RPMI8226 (cell line): ENCODE results near the gene XPNPEP1.
"Not testable (repeated sequence)": the region's sequence is repeated elsewhere in the genome, so short reads cannot be mapped to it uniquely, and the experiment has no call there.

ENCODE experiments used
- DNase-seq: peaks from one replicate; pipeline ENCODE4 v3.0.0-alpha.2; 2015

XPNPEP1 gene

GRCh38 chr10:109922358-109922975 lies 844 bp downstream of the XPNPEP1 start:
- no peak for DNase-seq

DNA sequence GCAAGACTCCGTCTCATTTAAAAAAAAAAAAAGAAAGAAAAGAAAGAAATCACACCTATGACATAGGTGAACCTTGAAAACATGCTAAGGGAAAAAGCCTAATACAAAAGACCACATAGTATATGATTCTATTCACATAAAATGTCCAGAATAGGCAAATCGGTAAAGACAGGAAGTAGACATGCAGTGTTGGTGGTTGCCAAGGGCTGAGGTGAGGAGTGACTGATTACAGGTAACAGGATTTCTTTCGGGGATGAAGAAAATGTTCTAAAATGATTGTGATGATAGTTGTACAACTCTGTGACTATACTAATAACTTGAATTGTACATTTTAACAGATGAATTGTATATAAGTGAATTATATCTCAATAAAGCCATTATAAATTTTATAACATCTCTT lies 3.3 kb downstream of the XPNPEP1 start:
- no peak for DNase-seq

DNA sequence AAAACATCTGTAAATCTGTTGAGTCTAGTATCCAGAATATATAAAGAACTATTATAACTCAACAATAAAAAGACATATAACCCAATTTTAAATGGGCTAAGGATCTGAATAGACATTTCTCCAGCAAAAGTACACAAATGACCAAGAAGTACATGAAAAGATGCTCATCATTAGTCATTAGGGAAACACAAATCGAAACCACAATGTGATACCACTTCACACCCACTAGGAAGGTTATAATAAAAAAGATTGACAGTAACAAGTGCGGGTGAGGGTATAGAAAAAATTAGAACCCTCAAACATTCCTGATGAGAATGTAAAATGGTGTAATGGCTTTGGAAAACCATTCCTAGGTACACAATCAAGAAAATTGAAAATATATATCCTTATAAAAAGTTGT lies 4.1 kb downstream of the XPNPEP1 start:
- DNase-seq, result no peak

DNA sequence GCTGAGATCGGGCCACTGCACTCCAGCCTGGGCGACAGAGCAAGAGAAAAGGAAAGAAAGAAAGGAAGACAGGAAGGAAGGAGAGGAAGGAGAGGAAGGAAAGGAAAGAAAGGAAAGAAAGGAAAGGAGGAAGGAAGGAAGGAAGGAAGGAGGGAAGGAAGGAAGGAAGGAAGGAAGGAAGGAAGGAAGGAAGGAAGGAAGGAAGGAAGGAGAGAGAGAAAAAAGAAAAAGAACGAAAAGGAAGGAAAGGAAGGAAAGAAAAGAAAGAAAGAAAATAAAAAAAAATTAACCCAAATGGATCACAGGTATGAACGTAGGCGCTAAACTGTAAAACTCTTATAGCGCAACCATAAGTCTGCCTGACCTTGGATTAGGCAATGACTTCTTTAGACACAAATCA lies 4.6 kb downstream of the XPNPEP1 start:
- not testable (repeated sequence) for DNase-seq

GRCh38 chr10:109915566-109915965 lies 7.7 kb downstream of the XPNPEP1 start:
- DNase-seq, result no peak

- DNase-seq, result peak; percentile 21
Measured at GRCh38 chr10:109914966-109915365, 8.3 kb downstream of the XPNPEP1 start.

DNA sequence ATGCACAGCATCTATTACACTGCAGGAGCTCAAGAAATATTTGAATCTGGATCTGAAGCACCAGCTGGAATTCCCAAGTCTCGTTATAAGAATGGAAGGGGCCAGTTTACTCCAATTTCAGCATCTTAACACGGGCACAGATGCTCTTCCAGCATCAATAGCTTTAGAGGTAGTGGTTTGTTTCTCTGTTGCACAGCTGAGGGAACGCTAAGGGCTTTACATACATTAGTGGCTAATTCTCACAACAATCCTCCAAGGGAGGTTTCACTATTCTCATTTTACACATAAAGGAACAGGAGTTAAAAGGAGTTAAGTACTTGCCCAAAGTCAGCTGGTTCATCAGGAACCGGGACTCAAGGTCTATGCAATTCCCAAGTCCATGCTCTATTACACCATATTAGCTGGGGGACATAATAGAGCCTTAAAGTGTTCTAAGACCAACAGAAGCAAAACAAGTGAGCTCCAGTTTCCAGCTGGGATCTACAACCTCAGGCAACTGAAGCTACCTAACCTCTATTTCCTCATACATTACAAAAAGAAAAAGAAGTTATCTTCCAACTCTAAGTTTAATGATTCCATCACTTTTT lies 9.9 kb downstream of the XPNPEP1 start:
- DNase-seq, result no peak

DNA sequence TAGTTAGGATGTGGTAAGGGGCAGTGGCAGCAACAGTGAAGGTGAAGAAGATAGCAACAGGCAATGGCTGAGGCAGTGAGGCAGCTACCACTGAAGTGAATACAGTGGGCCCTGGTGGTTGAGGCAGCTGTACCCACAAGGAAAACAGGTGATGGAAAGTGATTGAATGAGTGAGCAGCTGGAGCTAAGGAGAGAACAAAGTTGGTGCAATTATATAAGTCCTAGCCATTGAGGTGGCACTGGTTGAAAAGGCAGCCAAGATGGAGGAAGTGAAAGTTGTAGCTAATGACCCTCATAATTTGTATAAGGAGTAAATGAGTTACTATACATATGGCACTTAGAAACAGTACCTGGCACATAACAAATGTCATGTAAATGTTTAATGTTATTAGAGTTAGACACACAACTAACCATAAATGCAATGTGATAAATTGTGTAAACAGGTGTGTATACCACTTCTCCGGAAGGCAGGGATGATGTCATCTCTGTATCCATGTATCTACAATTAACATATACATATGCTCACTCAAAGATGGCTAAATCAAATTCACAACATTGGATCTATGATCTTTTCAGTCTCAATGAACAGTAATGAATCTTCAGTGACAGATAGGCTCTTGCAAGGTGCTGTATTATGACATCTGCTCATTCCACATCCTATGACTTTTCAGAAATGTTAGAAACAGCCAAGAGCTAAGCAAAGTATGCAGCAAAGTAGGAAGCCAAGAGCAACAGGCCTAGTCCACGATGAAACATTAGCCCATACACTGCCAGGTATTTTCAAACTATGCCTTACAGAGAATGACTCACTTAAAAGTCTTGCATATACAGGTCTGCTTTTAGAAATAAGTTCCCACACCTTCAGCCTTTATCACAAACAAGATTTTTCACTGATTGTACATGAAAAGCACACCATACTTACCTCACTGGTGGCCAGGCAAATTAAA lies 10.7 kb downstream of the XPNPEP1 start:
- DNase-seq, result no peak

DNA sequence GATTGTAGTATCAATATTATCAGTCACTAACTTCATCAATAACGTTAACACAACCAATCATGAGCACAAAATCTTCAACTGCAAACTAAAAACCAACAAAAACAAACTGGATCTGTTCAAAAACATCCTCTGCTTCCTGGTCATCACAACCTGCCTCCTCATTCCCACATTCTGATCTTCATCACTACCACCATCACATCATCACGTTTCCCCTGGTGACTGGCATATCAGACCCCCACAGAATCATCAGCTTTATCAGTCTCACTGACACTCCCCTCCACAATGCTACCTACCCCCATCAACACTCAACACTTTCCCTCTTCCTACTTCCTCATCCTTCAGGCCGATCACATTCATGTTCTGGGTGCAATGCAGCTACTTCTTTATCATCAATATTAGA lies 11.4 kb downstream of the XPNPEP1 start:
- no peak for DNase-seq

DNA sequence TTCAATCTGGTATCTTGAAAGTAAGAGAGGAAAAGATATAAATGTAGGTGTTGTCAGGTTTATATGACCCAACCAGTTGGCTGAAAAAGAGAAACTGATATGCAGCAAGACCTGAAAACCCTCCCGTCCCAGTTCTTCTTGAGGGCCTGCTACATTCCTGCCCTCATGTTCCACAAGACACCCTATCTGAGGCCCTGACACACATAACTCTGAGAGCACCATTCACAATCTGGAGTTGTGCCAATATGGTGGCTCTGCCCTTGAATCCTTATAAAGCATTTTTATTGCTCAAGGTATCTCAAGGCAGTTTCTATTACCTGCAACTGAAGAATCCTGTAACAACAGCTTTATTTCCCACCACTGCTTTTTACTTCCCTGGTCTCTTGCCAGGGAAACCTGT lies 17.0 kb downstream of the XPNPEP1 start:
- no peak for DNase-seq

- no peak for DNase-seq
Measured at GRCh38 chr10:109904397-109904796, 18.9 kb downstream of the XPNPEP1 start.

DNA sequence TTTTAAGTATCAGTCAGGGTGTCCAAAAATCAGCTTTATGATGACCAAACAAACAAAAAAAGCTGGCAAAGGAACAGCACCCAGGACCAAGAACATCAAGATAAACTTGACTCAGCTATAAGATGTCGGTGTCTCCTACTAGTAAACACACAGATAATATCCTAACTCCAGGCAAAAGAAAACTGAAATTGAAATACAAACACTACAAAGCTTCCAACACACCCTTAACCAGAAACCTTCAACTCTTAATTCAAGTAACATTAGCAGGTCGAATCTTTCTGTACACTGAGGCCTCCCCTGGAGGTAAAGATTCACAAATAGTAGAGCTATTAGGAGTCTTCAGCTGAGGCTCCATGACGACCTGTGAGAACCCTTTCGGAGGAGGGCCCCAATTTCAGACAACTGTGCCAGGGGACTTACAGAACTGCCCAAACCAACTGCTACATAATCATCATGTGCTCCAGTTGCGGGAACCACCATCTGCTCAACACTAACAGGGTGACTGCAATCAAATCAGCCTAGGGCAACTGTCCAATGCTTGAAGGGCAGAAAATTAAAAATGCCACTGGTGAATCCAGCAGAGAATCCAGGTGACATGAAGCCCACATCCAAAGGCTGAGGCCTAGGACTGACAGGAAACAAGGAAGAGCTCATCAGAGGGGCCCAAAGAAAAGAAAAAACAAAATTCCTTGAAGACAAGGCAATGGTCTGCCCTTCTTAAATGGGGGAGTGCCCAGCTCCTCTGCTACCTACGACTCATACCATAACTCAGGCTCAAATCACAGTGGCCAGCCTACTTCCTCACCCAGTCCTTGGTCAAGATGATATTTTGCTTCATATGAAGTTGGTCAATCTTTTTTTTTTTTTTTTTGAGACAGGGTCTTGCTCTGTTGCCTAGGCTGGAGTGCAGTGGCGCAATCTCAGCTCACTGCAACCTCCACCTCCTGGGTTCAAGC lies 20.0 kb downstream of the XPNPEP1 start:
- DNase-seq, result no peak

- no peak for DNase-seq
Measured at GRCh38 chr10:109899356-109900331, 23.7 kb downstream of the XPNPEP1 start.

DNA sequence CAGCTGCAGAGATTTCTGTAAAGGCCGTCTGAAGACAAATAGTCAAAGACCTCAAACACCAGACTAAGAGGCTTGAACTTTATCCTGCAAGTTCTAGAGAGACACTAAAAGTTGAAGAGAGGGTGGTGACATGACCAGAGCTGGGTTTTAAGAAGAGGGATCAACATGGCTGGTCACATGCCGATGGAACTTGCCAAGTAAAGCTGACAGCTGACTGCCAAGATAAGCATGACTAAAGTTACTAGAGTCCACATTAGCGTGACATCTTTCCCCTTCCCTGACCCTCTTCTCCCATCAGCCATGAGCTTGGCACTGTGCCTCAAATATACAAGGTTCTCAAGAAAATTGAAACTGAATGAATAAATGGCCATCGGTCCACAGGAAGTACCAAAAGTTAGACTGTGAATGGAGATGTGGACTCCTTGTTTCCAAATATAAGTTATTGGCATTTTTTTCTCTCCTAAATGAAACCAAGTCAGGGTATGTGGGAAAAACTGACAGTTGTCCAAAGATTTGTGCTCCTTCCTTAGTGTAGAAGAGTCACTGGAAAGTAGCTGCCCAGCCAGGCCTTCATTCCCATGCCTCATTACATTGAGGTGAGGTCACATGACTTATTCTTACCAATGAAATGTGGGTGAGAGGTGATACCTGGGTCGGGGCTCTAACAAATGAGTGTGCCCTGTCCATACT lies 24.5 kb downstream of the XPNPEP1 start:
- DNase-seq, result no peak

- no peak for DNase-seq
Measured at GRCh38 chr10:109898007-109898406, 25.3 kb downstream of the XPNPEP1 start.

DNA sequence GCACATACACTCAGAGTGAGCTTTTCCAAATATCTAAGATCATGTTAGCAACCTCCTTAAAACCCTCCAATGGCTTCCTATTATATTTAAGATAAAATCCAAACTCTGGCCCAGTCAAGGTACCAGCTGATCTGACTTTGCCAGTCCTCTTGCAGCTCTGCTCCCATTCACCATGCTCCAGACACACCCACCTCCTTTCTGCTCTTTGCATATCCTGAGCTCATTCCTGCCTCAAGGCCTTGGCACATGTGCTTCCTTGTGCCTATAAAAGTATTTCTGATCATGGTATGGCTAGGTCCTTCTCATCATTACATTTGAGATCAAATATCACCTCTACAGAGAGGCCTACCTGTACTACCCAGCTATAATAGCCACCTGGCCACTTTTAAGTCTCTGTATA lies 27.5 kb downstream of the XPNPEP1 start:
- no peak for DNase-seq

DNA sequence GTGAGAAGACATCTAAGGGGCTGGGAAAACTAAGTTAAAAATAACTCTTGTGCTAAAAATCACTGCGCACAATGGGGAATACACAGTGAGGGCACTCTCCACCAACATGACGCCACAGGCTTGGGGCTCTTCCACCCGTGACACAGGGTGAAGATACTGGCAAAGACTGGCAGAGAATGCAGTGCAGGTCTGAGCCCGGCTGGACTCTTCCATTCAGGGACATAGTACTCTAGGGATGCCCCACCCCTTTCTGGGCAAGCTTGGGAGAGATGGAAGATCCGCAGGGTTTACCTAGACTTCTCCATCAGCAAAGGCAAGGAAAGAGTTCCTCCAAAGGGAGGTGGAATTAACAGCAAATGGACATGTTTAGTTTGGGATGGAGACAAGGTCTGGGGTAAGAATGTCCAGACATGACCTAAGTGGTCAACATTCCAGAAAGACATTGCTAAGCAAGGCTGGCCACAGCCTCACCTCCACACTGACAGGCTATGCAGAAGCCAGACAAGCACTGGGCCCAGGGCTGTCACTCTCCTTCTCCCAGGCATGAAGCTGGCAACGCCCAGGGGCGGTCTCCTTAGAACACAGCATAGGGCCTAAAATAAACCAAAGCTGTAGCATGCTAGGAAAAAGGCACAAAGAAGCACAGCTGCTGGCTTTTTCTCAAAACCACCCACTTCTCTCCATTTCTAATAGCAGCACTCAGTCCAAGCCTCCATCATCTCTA lies 28.1 kb downstream of the XPNPEP1 start:
- no peak for DNase-seq

GRCh38 chr10:109894516-109894915 lies 28.8 kb downstream of the XPNPEP1 start:
- DNase-seq, result peak; percentile 4

- no peak for DNase-seq
Measured at GRCh38 chr10:109893386-109893785, 29.9 kb downstream of the XPNPEP1 start.

- DNase-seq, result no peak
Measured at GRCh38 chr10:109892931-109893330, 30.4 kb downstream of the XPNPEP1 start.
